NCI-H460 (cell line): ENCODE results near the gene MKI67. TPM values are rescaled to one million over a fixed set of nuclear protein-coding genes. Genes with fewer than 3 reads are reported as not detected.
"Not testable (repeated sequence)": the region's sequence is repeated elsewhere in the genome, so short reads cannot be mapped to it uniquely, and the experiment has no call there.

Experiments used
- DNase-seq: peaks from one replicate; pipeline ENCODE4 v3.0.0-alpha.2; 2016; ENCODE audit warnings: low read depth; ENCODE audit errors: extremely low read depth
- polyA plus RNA-seq: library from polyadenylated mRNA; depleted of rRNA; stranded (reverse); fragments of >200 nt; gene quantifications from 2 replicates; pipeline ENCODE4 v1.2.3, GENCODE V29; 2014; cell fraction: nucleus; rRNA removed
- total RNA-seq: library from RNA; depleted of rRNA; stranded (reverse); fragments of >200 nt; shearing (Covaris generic); gene quantifications from 2 replicates; pipeline ENCODE4 v1.2.3, GENCODE V29; 2014; rRNA removed

MKI67 gene
- 26.0 and 29.7 TPM in 2 replicates for total RNA-seq
- 15.3 and 18.3 TPM in 2 replicates for polyA plus RNA-seq

DNA sequence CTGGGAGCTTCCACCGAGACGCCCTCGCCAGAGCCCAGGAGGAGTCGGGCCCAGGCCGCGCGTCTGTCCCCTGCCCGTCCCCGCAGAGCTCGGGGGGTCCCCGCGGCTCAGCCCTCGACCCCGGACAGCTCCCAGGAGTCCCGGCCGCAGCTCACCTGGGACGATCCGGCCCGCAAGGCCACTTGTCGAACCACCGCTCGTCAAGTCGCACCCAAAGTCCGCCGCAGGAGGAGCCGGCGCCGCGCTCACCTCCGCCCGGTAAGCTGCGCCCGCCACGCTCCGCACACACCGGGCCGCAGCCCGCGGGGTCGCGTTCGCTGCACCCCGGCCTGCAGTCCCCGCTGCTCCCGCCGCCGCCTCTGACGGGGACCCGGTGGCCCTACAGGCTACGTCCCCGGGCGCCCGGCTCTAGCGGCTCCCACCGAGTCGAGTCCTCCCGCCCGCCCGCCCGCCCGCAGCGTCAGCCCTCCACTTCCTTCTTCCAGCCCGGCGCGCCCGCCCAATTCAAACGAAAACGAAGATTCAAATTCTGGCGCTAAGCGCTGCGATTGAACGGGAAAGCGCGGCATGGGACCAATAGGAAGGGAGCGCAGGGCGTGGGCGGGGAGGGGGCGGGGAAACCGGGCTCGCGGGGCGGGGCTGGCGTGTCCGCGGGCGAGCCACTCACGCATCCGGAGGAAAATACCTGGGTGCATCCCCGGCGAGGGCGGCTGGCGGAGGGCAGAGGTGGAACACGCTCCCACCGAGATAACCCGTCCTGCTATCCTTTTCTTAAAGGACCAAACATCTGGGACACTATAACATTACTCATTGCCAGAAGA, at the start of gene MKI67:
TSS of gene MKI67 (minus strand) at position 480 of the 821 bp plus-strand sequence. CDS start 756 bp downstream, outside the sequence.
- peak; percentile 93 for DNase-seq

DNA sequence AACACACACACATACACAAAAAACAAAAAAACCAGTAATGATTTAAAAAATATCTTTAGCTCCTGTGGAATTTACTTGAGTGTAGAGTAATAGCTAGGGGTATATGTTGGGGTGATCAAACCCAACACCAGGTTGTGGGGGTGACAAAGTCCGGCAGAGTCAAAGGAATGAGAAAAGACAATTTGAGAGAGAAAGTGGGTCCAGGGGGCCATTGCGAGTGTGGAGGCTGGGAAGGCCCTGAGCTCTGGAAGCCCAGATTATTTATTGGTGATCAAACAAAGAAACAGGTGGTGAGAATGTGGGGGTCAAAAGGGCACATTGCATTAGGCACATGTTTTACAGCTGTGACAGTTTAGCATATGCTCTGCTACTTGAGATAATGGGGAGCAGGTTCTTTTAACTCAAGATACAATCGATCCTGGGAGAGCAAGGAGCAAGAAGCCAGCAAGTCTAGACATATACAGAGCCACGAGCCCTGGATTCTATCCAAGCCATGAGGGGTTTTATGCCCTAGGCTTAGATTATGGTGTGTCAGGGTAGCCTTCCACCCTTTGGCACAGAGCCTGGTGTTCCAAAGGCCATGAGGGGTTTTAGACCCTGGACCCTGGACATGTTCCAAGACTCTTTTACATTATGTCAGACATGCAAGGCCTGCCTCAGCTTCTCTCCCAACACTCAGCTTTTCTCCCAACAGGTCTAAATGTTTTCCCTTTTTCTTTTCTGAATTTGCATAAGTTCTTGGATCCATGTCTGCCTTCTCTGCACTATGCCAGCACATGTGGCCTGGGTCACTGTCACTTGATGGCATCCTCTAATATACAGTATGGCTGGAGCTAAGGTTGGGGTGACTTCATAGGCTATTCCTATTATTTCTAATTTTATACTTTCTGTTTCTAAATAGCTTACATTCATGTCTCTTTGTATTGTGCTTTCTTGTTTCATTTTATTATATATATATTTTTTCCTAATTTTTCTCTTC, 48.6 kb upstream of the MKI67 start:
- DNase-seq = no peak

DNA sequence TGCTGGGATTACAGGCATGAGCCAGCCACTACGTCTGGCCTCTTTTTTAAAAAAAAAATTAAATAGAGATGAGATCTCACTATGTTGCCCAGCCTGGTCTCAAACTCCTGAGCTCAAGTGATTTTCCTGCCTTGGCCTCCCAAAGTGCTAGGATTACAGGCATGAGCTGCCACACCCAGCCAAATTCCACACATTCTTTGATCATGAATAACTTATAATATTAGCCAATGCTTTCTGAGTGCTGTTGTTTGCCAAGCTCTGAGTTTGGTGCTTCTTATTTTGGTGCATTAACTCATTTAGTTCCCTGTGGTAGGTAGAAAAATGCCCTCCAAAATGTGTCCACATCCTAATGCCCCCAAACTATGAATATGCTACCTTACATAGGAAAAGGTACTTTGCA, 47.2 kb upstream of the MKI67 start:
- DNase-seq = peak; percentile 67

DNA sequence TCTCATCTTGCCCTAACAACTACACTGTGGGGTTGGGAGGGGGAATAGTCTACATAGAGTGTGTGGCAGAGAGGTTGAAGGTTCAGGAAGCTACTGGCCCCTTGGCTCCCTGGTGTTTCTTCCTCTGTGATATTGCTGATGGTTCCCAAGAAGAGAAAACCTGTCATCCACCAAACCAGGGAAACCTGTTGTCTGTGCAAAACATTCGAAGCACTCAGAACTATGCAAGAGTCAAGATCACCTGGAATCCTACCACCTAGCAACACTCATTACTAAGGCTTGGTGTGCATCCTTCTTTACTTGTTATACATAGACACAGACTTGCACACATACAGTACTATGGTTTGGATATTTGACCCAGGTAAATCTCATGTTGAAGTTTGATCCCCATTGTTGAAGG, 46.5 kb upstream of the MKI67 start:
- no peak for DNase-seq

- no peak for DNase-seq
Measured at GRCh38 chr10:128169811-128170379, 43.7 kb upstream of the MKI67 start.

DNA sequence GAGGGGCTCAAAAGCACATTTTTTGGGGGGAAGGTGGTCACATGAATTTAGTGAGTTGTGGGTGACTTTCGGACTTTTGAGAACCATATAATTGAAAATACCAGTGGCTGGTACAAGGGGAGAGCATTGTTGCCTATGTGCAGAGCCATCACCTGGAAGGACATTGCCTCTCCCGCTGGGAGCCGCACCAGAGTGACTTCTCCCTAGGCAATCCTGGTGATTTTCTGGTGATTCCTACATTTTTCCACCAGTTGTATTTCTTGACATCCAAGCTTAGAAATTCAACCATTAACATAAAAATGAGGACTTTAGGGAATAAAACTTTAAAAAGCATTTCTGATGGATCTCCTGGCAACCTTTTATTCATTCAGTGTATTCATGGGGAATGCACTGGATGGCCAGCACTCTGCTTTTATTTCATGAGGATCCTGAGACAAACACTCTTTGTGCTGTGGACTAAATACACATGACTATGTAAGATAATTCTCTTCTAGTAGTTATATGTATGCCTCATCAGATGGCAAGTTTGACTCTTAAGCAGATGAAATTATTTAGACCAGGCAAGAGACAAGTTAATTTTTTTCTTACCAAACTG, 41.8 kb upstream of the MKI67 start:
- no peak for DNase-seq

GRCh38 chr10:128167123-128167522, 40.9 kb upstream of the MKI67 start:
- DNase-seq = not testable (repeated sequence)

GRCh38 chr10:128166151-128166550, 39.9 kb upstream of the MKI67 start:
- no peak for DNase-seq

DNA sequence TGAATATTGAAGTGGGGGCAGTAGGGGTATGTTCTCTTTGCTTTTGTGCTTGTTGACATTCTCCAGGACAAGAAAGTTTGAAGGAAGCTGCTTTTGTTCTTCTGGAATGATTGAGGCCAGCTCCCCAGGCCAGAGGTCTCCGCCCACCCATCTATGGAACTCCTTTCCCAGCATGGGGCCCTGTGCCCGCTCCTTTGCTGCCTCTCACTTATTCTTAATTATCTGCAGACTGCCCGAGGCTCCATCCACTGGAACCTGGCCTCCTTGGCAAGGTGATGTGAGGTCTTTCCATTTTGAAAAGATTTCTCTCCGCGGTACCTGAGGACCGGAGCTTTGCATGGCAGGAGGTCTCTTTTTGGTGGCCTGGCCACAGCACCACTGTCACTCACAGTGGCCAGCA, 39.3 kb upstream of the MKI67 start:
- no peak for DNase-seq

- DNase-seq = no peak
Measured at GRCh38 chr10:128163701-128164100, 37.5 kb upstream of the MKI67 start.

DNA sequence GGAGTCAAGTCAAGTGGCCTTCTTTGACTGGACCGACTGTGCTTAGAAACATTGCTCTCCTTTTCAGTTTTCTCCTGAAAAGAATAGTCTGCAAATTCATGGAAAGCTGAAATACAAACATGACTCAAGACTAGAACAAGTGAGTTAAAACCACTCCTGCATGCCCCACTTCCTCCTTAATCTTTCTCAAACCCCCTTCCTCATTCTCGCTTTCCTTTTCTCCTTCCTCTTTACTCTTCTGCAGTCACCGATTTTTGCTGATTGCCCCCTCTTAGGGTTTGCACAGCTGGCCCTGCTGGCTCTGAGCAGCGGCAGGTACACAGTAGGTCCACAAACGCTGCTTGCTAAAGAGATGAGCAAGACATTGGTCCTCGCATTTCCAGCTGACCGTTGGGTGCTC, 34.8 kb upstream of the MKI67 start:
- no peak for DNase-seq

DNA sequence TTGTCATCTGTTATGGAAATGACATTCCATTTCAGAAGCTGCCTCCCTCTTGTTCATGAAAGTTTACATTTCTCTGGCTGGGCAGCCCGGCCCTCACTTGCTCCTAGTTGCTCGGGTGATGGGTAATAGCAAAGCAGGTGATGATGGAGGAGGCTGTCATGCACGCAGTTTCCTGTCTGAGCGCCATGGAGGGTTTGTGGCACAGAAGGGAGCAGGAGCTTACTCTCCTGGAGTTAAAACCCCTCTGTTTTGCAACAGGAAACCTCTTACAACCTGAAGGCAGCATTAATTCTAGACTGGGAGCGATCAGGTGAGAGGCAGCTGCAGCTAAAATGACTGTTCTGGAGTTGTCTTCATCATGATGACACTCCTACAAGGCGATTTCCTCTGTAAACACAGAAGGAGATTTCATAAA, 34.1 kb upstream of the MKI67 start:
- no peak for DNase-seq

- DNase-seq = no peak
Measured at GRCh38 chr10:128158021-128158795, 32.0 kb upstream of the MKI67 start.

DNA sequence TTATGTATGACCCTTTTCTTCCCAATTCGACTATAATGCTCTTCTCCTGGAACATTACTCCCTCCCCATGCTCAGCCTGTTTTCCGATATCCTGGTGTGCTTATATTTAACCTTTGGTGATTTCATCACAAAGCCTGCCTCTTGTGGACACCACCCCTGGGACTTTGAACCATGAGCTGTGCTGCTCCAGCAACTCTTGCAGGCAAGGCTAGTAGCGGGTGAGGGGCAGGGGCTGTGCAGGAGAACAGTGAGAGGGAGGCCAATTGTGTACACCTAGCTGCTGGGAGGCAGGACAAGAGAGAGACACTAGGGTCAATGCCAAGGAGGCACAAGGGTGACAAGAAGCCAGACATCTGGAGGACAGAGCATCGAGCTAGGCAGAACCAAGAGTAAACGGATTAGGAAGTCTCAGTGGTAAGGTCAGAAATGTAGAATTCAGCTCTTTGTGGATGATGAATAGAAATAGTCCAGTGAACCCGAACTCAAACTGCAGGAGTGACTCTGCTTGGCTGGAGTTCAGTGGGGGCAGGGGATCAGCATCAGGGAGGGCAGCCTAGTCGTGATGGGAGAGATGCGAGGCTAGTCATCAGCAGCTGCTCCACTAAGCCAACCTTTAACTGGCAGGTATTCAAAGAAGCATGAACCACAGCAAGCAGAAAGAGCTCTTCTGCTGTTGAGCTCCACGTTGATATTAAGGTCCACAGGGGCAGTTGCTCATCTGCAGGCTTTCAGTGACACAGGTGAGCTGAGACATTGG, 31.0 kb upstream of the MKI67 start:
- DNase-seq = no peak

- DNase-seq = no peak
Measured at GRCh38 chr10:128152741-128153580, 26.7 kb upstream of the MKI67 start.

- DNase-seq = no peak
Measured at GRCh38 chr10:128151031-128151430, 24.8 kb upstream of the MKI67 start.

DNA sequence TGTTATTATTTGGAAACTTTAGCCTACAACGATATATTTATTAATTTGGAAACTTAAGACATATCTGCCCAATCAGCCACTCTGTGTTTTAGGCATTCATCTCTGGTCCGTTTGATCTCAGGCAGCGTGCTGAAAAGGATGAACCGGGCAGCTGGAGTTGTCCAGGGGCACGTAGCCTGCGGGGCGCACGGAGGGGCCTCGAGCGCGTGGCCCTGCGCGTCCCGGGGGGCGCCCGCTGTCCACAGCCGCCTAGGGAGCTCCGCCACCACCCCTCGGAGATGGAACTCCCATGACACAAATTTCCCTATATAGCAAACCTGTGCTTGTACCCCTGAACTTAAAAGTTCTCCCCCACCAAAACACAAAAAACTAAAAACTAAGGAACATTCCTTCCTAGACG, 24.3 kb upstream of the MKI67 start:
- no peak for DNase-seq

DNA sequence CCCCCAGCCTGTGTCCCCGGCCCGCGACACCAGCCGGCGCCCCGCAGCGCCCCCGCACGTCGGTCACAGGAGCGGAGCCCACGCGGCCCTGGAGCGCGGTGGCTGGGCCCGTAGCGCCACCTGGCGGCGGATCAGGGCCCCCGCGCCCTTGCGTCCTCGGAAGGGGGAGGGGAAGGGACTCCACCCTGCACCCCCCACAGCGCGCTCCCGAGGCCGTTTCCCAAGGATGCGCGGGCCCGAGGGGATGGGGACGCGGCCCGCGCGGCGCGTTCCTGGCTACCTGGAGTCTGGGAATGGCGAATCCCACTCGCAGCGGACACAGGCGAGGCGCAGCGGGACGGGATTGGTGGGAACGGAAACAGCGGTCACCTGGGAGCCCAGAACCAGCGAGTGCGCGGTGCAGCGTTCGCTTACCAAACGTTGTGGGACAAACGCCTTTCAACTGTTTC, 23.8 kb upstream of the MKI67 start:
- DNase-seq = peak; percentile 77
